PC-9 (cell line): ENCODE data around the gene ANKRD44. TPM values are rescaled to one million over a fixed set of nuclear protein-coding genes. Genes with fewer than 3 reads are reported as not detected.

Source experiments
- BruUV-seq: library from RNA; stranded (reverse); fragments of 400-500 nt; replicated peaks from 2 replicates; lab custom pipeline; 2021; lab: Mats Ljungman, UMichigan
- CTCF ChIA-PET: fragments of 300-600 bp; sonication (Branson Sonifier 250); formaldehyde crosslinking; loops from one replicate; lab custom pipeline; 2022; ENCODE audit warnings: antibody characterized with exemption; lab: Charles Lee
- POLR2A ChIA-PET: fragments of 300-600 bp; sonication (Branson Sonifier 250); formaldehyde crosslinking; loops from one replicate; lab custom pipeline; 2022; ENCODE audit warnings: antibody characterized with exemption; ENCODE audit not compliant: unreplicated experiment; lab: Charles Lee
- DNase-seq, 2 experiments: peaks; one replicate each; pipeline versions ENCODE4 v3.0.0 to v3.0.0-alpha.2; 2015 to 2022; ENCODE audit warnings: mixed read lengths in 1 of 2
- H2AFZ ChIP-seq: fragments of 200-600 bp; sonication (generic); 2 replicates; pipeline ENCODE4 v1.8.1; 2017; ENCODE audit warnings: antibody characterized with exemption
- H3F3A ChIP-seq: fragments of 200-600 bp; sonication (generic); 2 replicates; pipeline ENCODE4 v1.8.1; 2017; ENCODE audit warnings: antibody characterized with exemption, mild to moderate bottlenecking, low read depth; ENCODE audit not compliant: insufficient read depth
- H3K27ac ChIP-seq: fragments of 200-600 bp; sonication (generic); 2 replicates; pipeline ENCODE4 v1.6.1; 2016; ENCODE audit warnings: mixed run types
- H3K27me3 ChIP-seq: fragments of 200-600 bp; sonication (generic); 2 replicates; pipeline ENCODE4 v1.6.1; 2016; ENCODE audit warnings: low read depth, mixed run types; ENCODE audit not compliant: insufficient read depth
- H3K36me3 ChIP-seq: fragments of 200-600 bp; sonication (generic); 2 replicates; pipeline ENCODE4 v1.6.1; 2016; ENCODE audit warnings: low read depth, mixed run types
- H3K4me1 ChIP-seq: fragments of 200-600 bp; sonication (generic); replicated peaks from 2 replicates; pipeline ENCODE4 v1.6.1; 2016; ENCODE audit warnings: mixed run types; ENCODE audit not compliant: insufficient read depth
- H3K4me2 ChIP-seq: fragments of 200-600 bp; sonication (generic); 2 replicates; pipeline ENCODE4 v1.6.1; 2017; ENCODE audit warnings: mixed run types
- H3K4me3 ChIP-seq: fragments of 200-600 bp; sonication (generic); 2 replicates; pipeline ENCODE4 v1.6.1; 2016; ENCODE audit warnings: mixed run types
- H3K79me2 ChIP-seq: fragments of 200-600 bp; sonication (generic); 2 replicates; pipeline ENCODE4 v1.6.1; 2017; ENCODE audit warnings: low read depth, mixed run types
- H3K9me2 ChIP-seq: fragments of 200-600 bp; sonication (generic); 2 replicates; pipeline ENCODE4 v1.8.1; 2017; ENCODE audit warnings: mild to moderate bottlenecking; ENCODE audit not compliant: insufficient read depth
- H3K9me3 ChIP-seq: fragments of 200-600 bp; sonication (generic); 2 replicates; pipeline ENCODE4 v1.8.1; 2016; ENCODE audit warnings: low read depth; ENCODE audit not compliant: insufficient read depth
- H4K20me1 ChIP-seq: fragments of 200-600 bp; sonication (generic); 2 replicates; pipeline ENCODE4 v1.8.1; 2017; ENCODE audit not compliant: insufficient read depth
- CTCF ChIP-seq: fragments of 200-600 bp; sonication (generic); conservative IDR thresholded peaks from 2 replicates; pipeline ENCODE4 v1.6.1; 2017; ENCODE audit warnings: mixed run types, antibody characterized with exemption, mild to moderate bottlenecking, moderate library complexity
- EZH2 ChIP-seq: fragments of 200-600 bp; sonication (generic); IDR thresholded peaks from 2 replicates; pipeline ENCODE4 v1.8.0; 2017; ENCODE audit warnings: antibody characterized with exemption, low read depth
- intact Hi-C: fragments of 100-400 bp; cut with micrococcal nuclease; formaldehyde crosslinking; loops from one replicate; pipeline ENCODE4 v1.10.0; 2022; ENCODE audit not compliant: unreplicated experiment
- total RNA-seq: library from RNA; stranded (reverse); gene quantifications from 2 replicates; pipeline ENCODE4 v1.2.3, GENCODE V29; 2021

ANKRD44 gene
- total RNA-seq, 1 experiment from 2014 or later, result 3.4 TPM

- Histone ChIP-seq H3K27ac (no peak overlapping the region), H3K79me2 (no peaks in the 10 kb centered on the region), H3K4me2 (no peak overlapping the region), H3K36me3 (no peaks in the 10 kb centered on the region), H3K4me1 (no peaks in the 10 kb centered on the region), H3K9me3 (no peaks in the 10 kb centered on the region), H2AFZ (no peak overlapping the region), H3K27me3 (no peaks in the 10 kb centered on the region), H3K9me2 (no peaks in the 10 kb centered on the region), H3K4me3 (no peak overlapping the region), H4K20me1 (no peaks in the 10 kb centered on the region), H3F3A (no peaks in the 10 kb centered on the region)
- TF ChIP-seq CTCF (no peak), EZH2 (no peak)
- CTCF ChIA-PET, result no interaction called here
- no TSS peak for BruUV-seq
- POLR2A ChIA-PET, result no interaction called here
- intact Hi-C loops, result no loop called here
- DNase-seq, result no peak
Observed at GRCh38 chr2:197238043-197238365, 72.6 kb downstream of the ANKRD44 start.

- Histone ChIP-seq H3K79me2 (no peaks in the 10 kb centered on the region), H4K20me1 (no peaks in the 10 kb centered on the region), H3K4me1 (no peaks in the 10 kb centered on the region), H3K36me3 (no peaks in the 10 kb centered on the region), H3K27ac (no peak overlapping the region), H3F3A (no peaks in the 10 kb centered on the region), H3K4me2 (no peak overlapping the region), H3K9me2 (no peaks in the 10 kb centered on the region), H3K9me3 (no peaks in the 10 kb centered on the region), H3K27me3 (no peaks in the 10 kb centered on the region), H2AFZ (no peak overlapping the region), H3K4me3 (no peak overlapping the region)
- ChIA-PET CTCF (no interaction called here), POLR2A (no interaction called here)
- BruUV-seq, result no TSS peak
- DNase-seq, result no peak
- intact Hi-C loops, result no loop called here
- TF ChIP-seq EZH2 (no peak), CTCF (no peak)
Observed at GRCh38 chr2:197237291-197238042, 73.1 kb downstream of the ANKRD44 start.

GRCh38 chr2:197236816-197237215 is 73.8 kb downstream of the ANKRD44 start:
- POLR2A ChIA-PET, result no interaction called here
- H3K27ac ChIP-seq, result no peak overlapping the region
- CTCF ChIA-PET, result no interaction called here
- no peaks in the 10 kb centered on the region for H3K27me3 ChIP-seq
- H3K36me3 ChIP-seq, result no peaks in the 10 kb centered on the region
- H3K4me1 ChIP-seq, result no peaks in the 10 kb centered on the region
- H3K9me2 ChIP-seq, result no peaks in the 10 kb centered on the region
- no peaks in the 10 kb centered on the region for H4K20me1 ChIP-seq
- no peak overlapping the region for H3K4me3 ChIP-seq
- TF ChIP-seq EZH2 (no peak), CTCF (no peak)
- H3K9me3 ChIP-seq, result no peaks in the 10 kb centered on the region
- no peak overlapping the region for H2AFZ ChIP-seq
- intact Hi-C loops, result no loop called here
- H3K79me2 ChIP-seq, result no peaks in the 10 kb centered on the region
- BruUV-seq, result no TSS peak
- no peaks in the 10 kb centered on the region for H3F3A ChIP-seq
- H3K4me2 ChIP-seq, result no peak overlapping the region
- no peak for DNase-seq
